HepG2 (cell line): ENCODE results near the gene CAMTA1.

Experiments used
- CBFB ChIP-seq: sonication (generic); formaldehyde crosslinking; IDR thresholded peaks from 2 replicates; pipeline ENCODE4 v1.4.0; 2020; ENCODE audit warnings: missing genetic modification reagents
- CREB1 ChIP-seq, 2 experiments: fragments of 450-650 bp in 1 of 2; IDR thresholded peaks; 2 replicates each; pipeline ENCODE4 v1.6.1; 2016 to 2017; ENCODE audit warnings: control low read depth in 1 of 2, mild to moderate bottlenecking in 1 of 2, missing compliant biosample characterization in 1 of 2, missing genetic modification characterization in 1 of 2
- GABPA ChIP-seq, 2 experiments: IDR thresholded peaks; 2 replicates each; pipeline ENCODE4 v1.6.1; 2011 to 2016; ENCODE audit warnings: low read depth in 2 of 2, low read length in 1 of 2, missing biosample characterization in 1 of 2, missing genetic modification characterization in 1 of 2
- JUNB ChIP-seq: sonication (generic); formaldehyde crosslinking; IDR thresholded peaks from 2 replicates; pipeline ENCODE4 v1.8.0; 2022; ENCODE audit warnings: missing genetic modification reagents, mild to moderate bottlenecking, borderline replicate concordance
- MYC ChIP-seq: sonication (generic); formaldehyde crosslinking; IDR thresholded peaks from 2 replicates; pipeline ENCODE4 v1.9.0; 2021; ENCODE audit warnings: missing genetic modification reagents, borderline replicate concordance
- NPAS2 ChIP-seq: sonication (generic); formaldehyde crosslinking; IDR thresholded peaks from 2 replicates; pipeline ENCODE4 v1.8.0; 2022; ENCODE audit warnings: mild to moderate bottlenecking, missing genetic modification reagents, borderline replicate concordance
- SUZ12 ChIP-seq: fragments of 150-350 bp; IDR thresholded peaks from 2 replicates; pipeline ENCODE4 v1.6.1; 2014; ENCODE audit warnings: low read depth, low read length
- TF ChIP-seq, protein P1 (sequence below): sonication (generic); formaldehyde crosslinking; IDR thresholded peaks from 2 replicates; pipeline ENCODE4 v1.5.0; 2020; ENCODE audit warnings: mild to moderate bottlenecking, missing genetic modification reagents, moderate library complexity
- TF ChIP-seq, protein P2 (sequence below): sonication (generic); formaldehyde crosslinking; IDR thresholded peaks from 2 replicates; pipeline ENCODE4 v1.4.0; 2020; ENCODE audit warnings: missing genetic modification reagents, borderline replicate concordance
- TF ChIP-seq, protein P3 (sequence below): sonication (generic); formaldehyde crosslinking; IDR thresholded peaks from 2 replicates; pipeline ENCODE4 v1.4.0; 2020; ENCODE audit warnings: missing genetic modification reagents
- TF ChIP-seq, protein P4 (sequence below): IDR thresholded peaks from 2 replicates; pipeline ENCODE4 v1.6.1; 2012; ENCODE audit warnings: inconsistent platforms
- TF ChIP-seq, protein P5 (sequence below): sonication (generic); formaldehyde crosslinking; IDR thresholded peaks from 2 replicates; pipeline ENCODE4 v1.4.0; 2020; ENCODE audit warnings: missing genetic modification reagents
- TF ChIP-seq, protein P6 (sequence below): IDR thresholded peaks from 2 replicates; pipeline ENCODE4 v1.6.1; 2016; ENCODE audit warnings: low read depth
- TF ChIP-seq, protein P7 (sequence below): sonication (generic); formaldehyde crosslinking; conservative IDR thresholded peaks from 2 replicates; pipeline ENCODE4 v1.4.0; 2020; ENCODE audit warnings: missing genetic modification reagents

DNA sequence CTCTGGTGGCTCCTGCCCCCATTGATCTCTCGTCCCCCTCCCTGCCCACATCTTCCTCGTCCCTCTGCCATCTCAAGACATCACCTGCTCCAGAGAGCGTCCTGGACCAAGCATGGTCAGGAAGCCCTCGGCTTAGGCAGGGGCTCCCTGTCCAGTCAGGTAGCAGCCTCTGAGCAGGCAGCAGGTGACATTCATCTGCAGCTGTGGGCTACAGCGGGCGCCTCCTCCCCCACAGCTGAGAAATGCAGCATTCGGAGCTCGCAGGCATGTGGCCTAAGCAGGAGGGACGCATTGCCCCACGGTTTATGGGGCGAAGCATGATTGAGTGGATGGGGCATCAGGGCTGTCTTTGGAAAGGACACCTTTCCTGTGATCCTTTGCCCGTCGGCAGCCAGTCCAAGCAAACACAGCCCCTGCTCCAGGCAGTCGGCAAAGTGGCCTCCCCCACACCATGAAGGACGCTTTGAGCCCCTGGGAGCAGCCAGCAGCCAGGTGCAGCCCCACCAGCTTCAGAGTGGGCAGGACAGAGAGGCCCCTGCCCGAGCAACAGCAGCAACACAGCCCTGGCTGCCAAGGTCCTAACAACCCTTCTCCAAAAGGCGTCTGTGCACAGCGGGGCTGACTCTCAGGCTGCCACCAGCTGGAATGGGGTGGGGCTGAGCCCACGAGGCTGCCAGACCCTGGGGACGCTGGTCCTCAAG, 751.8 kb downstream of the CAMTA1 start:
- no peak for TF ChIP-seq GABPA (IDR thresholded peaks at IDR 0.05; ENCODE audit: low read depth, low read length)
- TF ChIP-seq GABPA (CRISPR knock-in tag; IDR thresholded peaks at IDR 0.05; ENCODE audit: low read depth) = no peak
- TF ChIP-seq, protein P1, sequence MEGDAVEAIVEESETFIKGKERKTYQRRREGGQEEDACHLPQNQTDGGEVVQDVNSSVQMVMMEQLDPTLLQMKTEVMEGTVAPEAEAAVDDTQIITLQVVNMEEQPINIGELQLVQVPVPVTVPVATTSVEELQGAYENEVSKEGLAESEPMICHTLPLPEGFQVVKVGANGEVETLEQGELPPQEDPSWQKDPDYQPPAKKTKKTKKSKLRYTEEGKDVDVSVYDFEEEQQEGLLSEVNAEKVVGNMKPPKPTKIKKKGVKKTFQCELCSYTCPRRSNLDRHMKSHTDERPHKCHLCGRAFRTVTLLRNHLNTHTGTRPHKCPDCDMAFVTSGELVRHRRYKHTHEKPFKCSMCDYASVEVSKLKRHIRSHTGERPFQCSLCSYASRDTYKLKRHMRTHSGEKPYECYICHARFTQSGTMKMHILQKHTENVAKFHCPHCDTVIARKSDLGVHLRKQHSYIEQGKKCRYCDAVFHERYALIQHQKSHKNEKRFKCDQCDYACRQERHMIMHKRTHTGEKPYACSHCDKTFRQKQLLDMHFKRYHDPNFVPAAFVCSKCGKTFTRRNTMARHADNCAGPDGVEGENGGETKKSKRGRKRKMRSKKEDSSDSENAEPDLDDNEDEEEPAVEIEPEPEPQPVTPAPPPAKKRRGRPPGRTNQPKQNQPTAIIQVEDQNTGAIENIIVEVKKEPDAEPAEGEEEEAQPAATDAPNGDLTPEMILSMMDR (CRISPR knock-in tag) = no peak
- TF ChIP-seq, protein P2, sequence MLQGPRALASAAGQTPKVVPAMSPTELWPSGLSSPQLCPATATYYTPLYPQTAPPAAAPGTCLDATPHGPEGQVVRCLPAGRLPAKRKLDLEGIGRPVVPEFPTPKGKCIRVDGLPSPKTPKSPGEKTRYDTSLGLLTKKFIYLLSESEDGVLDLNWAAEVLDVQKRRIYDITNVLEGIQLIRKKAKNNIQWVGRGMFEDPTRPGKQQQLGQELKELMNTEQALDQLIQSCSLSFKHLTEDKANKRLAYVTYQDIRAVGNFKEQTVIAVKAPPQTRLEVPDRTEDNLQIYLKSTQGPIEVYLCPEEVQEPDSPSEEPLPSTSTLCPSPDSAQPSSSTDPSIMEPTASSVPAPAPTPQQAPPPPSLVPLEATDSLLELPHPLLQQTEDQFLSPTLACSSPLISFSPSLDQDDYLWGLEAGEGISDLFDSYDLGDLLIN (CRISPR knock-in tag) = no peak
- TF ChIP-seq, protein P3, sequence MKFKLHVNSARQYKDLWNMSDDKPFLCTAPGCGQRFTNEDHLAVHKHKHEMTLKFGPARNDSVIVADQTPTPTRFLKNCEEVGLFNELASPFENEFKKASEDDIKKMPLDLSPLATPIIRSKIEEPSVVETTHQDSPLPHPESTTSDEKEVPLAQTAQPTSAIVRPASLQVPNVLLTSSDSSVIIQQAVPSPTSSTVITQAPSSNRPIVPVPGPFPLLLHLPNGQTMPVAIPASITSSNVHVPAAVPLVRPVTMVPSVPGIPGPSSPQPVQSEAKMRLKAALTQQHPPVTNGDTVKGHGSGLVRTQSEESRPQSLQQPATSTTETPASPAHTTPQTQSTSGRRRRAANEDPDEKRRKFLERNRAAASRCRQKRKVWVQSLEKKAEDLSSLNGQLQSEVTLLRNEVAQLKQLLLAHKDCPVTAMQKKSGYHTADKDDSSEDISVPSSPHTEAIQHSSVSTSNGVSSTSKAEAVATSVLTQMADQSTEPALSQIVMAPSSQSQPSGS (CRISPR knock-in tag) = no peak
- no peak for TF ChIP-seq SUZ12
- TF ChIP-seq, protein P4, sequence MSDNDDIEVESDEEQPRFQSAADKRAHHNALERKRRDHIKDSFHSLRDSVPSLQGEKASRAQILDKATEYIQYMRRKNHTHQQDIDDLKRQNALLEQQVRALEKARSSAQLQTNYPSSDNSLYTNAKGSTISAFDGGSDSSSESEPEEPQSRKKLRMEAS = no peak
- TF ChIP-seq, protein P5, sequence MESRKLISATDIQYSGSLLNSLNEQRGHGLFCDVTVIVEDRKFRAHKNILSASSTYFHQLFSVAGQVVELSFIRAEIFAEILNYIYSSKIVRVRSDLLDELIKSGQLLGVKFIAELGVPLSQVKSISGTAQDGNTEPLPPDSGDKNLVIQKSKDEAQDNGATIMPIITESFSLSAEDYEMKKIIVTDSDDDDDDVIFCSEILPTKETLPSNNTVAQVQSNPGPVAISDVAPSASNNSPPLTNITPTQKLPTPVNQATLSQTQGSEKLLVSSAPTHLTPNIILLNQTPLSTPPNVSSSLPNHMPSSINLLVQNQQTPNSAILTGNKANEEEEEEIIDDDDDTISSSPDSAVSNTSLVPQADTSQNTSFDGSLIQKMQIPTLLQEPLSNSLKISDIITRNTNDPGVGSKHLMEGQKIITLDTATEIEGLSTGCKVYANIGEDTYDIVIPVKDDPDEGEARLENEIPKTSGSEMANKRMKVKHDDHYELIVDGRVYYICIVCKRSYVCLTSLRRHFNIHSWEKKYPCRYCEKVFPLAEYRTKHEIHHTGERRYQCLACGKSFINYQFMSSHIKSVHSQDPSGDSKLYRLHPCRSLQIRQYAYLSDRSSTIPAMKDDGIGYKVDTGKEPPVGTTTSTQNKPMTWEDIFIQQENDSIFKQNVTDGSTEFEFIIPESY (CRISPR knock-in tag) = no peak
- TF ChIP-seq, protein P6, sequence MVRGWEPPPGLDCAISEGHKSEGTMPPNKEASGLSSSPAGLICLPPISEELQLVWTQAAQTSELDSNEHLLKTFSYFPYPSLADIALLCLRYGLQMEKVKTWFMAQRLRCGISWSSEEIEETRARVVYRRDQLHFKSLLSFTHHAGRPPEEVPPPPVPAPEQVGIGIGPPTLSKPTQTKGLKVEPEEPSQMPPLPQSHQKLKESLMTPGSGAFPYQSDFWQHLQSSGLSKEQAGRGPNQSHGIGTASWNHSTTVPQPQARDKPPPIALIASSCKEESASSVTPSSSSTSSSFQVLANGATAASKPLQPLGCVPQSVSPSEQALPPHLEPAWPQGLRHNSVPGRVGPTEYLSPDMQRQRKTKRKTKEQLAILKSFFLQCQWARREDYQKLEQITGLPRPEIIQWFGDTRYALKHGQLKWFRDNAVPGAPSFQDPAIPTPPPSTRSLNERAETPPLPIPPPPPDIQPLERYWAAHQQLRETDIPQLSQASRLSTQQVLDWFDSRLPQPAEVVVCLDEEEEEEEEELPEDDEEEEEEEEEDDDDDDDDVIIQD (CRISPR knock-in tag) = no peak
- TF ChIP-seq, protein P7, sequence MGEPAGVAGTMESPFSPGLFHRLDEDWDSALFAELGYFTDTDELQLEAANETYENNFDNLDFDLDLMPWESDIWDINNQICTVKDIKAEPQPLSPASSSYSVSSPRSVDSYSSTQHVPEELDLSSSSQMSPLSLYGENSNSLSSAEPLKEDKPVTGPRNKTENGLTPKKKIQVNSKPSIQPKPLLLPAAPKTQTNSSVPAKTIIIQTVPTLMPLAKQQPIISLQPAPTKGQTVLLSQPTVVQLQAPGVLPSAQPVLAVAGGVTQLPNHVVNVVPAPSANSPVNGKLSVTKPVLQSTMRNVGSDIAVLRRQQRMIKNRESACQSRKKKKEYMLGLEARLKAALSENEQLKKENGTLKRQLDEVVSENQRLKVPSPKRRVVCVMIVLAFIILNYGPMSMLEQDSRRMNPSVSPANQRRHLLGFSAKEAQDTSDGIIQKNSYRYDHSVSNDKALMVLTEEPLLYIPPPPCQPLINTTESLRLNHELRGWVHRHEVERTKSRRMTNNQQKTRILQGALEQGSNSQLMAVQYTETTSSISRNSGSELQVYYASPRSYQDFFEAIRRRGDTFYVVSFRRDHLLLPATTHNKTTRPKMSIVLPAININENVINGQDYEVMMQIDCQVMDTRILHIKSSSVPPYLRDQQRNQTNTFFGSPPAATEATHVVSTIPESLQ (CRISPR knock-in tag) = no peak
- no peak for TF ChIP-seq MYC (CRISPR knock-in tag)
- TF ChIP-seq CREB1 (IDR thresholded peaks at IDR 0.05) = no peak
- no peak for TF ChIP-seq CREB1 (CRISPR knock-in tag; IDR thresholded peaks at IDR 0.05)
- no peak for TF ChIP-seq JUNB (CRISPR knock-in tag)
- no peak for TF ChIP-seq NPAS2 (CRISPR knock-in tag)
- no peak for TF ChIP-seq CBFB (CRISPR knock-in tag)
